A204.1 (cell line): ENCODE measurements around the gene CEP104.
"Not testable (repeated sequence)": the region's sequence is repeated elsewhere in the genome, so short reads cannot be mapped to it uniquely, and the experiment has no call there.

ENCODE experiments used
- FAIRE-seq: peaks from 2 replicates; lab custom pipeline; 2012; peaks lifted over from hg19 to GRCh38; lab: Jason Lieb, UNC

CEP104 gene

GRCh38 chr1:3822421-3822820, 34.6 kb downstream of the CEP104 start:
- FAIRE-seq = no peak

- no peak for FAIRE-seq
These were observed 35.1 kb downstream of the CEP104 start for GRCh38 chr1:3821908-3822307.

- FAIRE-seq = no peak
These were observed 35.6 kb downstream of the CEP104 start for GRCh38 chr1:3821447-3821846.

GRCh38 chr1:3821004-3821403, 36.0 kb downstream of the CEP104 start:
- FAIRE-seq = no peak

GRCh38 chr1:3820316-3820715, 36.7 kb downstream of the CEP104 start:
- FAIRE-seq = no peak

GRCh38 chr1:3819771-3820200, 37.2 kb downstream of the CEP104 start:
- no peak for FAIRE-seq

GRCh38 chr1:3817821-3818597, 39.0 kb downstream of the CEP104 start:
- no peak for FAIRE-seq

GRCh38 chr1:3817138-3817740, 39.8 kb downstream of the CEP104 start:
- FAIRE-seq = no peak

GRCh38 chr1:3816331-3817137, 40.5 kb downstream of the CEP104 start:
- FAIRE-seq = no peak

GRCh38 chr1:3814771-3815561, 42.0 kb downstream of the CEP104 start:
- no peak for FAIRE-seq

- FAIRE-seq = no peak
These were observed 42.9 kb downstream of the CEP104 start for GRCh38 chr1:3814065-3814464.

GRCh38 chr1:3811595-3811911, 45.5 kb downstream of the CEP104 start:
- no peak for FAIRE-seq

- not testable (repeated sequence) for FAIRE-seq
These were observed 46.8 kb downstream of the CEP104 start for GRCh38 chr1:3810149-3810761.

GRCh38 chr1:3809680-3810079, 47.3 kb downstream of the CEP104 start:
- FAIRE-seq = no peak

GRCh38 chr1:3807769-3808168, 49.2 kb downstream of the CEP104 start:
- FAIRE-seq = no peak

- no peak for FAIRE-seq
These were observed 52.0 kb downstream of the CEP104 start for GRCh38 chr1:3805038-3805437.

- FAIRE-seq = not testable (repeated sequence)
These were observed 52.4 kb downstream of the CEP104 start for GRCh38 chr1:3804627-3804944.

- no peak for FAIRE-seq
These were observed 52.9 kb downstream of the CEP104 start for GRCh38 chr1:3803905-3804626.

- not testable (repeated sequence) for FAIRE-seq
These were observed 56.2 kb downstream of the CEP104 start for GRCh38 chr1:3800795-3801194.

- no peak for FAIRE-seq
These were observed 56.9 kb downstream of the CEP104 start for GRCh38 chr1:3799976-3800685.
